GM19455 (cell line): ENCODE measurements around the gene PUS1.
A peak's percentile ranks its signal among the peaks of the same experiment; 100 is the strongest.
"Not testable (repeated sequence)": the region's sequence is repeated elsewhere in the genome, so short reads cannot be mapped to it uniquely, and the experiment has no call there.

ENCODE experiments used
- ATAC-seq: cut with Tn5 transposase; IDR thresholded peaks from one replicate; pipeline ENCODE4 v1.9.1; 2021; ENCODE audit not compliant: unreplicated experiment

PUS1 gene

DNA sequence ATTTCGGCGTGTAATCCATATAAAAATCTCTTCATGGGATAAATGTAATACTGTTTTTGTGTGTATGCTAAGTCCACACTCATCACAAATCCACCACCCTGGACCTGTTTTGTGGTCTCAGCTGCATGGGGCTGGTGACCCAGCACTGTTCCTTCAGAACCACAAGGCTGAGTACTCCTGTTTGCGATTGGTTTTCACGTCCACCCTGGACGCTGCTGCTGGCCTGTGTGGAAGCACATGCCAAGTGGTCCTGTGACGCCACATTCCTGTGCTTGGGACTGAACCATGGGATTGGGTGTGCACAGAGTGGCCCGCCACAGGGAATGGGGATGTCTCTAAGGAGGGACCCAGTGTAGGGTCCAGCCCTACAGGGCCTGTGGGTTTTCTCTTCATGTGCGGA is 4.3 kb downstream of the PUS1 start:
- ATAC-seq: no peak

- no peak for ATAC-seq
Observed at GRCh38 chr12:131934535-131934934, 5.5 kb downstream of the PUS1 start.

DNA sequence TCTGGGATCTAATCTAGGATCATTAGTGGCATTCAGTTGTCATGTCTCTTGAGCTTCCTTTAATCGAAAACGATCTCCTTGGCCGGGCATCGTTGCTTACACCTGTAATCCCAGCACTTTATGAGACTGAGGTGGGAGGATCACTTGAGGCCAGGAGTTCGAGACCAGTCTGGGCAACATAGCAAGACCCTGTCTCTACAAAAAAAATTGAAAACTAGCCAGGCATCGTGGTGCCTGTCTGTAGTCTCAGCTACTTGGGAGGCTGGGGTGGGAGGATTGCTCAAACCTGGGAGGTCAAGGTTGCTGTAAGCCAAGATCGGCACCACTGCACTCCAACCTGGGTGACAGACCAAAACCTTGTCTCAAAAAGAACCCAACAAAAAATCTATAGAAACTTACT is 9.0 kb downstream of the PUS1 start:
- no peak for ATAC-seq

DNA sequence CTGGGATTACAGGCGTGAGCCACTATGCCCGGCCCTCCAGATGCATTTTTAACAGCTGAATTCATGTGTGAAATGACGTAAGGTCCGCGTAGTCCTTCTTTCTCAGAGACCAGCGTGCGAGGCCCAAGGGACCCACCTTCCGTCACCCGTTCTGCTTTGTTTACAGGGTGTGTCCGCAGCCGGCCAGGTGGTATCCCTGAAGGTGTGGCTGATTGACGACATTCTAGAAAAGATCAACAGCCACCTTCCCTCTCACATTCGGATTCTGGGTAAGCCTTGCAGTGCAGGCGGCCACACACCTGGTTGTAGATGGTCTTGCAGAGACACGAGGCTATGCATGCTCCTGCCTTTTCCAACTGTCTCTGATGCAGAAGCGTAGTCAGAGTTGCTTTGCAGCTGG is 9.9 kb downstream of the PUS1 start:
- ATAC-seq: no peak

GRCh38 chr12:131940141-131940547 is 11.1 kb downstream of the PUS1 start:
- no peak for ATAC-seq

DNA sequence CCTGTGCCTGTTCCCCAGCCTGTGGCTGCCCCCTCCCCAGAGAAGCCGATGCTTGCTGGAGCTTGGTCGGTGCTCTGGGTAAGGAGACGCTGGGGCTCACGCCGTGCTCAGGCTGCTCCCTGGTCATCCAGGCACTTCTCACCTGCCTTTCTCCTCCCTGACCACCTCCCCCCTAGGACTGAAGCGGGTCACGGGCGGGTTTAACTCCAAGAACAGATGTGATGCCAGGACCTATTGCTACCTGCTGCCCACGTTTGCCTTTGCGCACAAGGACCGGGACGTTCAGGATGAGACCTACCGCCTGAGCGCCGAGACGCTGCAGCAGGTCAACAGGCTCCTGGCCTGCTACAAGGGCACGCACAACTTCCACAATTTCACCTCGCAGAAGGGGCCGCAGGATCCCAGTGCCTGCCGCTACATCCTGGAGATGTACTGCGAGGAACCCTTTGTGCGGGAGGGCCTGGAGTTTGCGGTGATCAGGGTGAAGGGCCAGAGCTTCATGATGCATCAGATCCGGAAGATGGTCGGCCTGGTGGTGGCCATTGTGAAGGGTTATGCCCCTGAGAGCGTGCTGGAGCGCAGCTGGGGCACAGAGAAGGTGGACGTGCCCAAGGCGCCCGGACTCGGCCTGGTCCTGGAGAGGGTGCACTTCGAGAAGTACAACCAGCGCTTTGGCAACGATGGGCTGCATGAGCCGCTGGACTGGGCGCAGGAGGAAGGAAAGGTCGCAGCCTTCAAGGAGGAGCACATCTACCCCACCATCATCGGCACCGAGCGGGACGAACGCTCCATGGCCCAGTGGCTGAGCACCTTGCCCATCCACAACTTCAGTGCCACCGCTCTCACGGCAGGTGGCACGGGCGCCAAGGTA is 12.3 kb downstream of the PUS1 start:
- ATAC-seq: no peak

- ATAC-seq: no peak
Observed at GRCh38 chr12:131941987-131942341, 12.9 kb downstream of the PUS1 start.

GRCh38 chr12:131942671-131943070 is 13.6 kb downstream of the PUS1 start:
- no peak for ATAC-seq

GRCh38 chr12:131943389-131943788 is 14.3 kb downstream of the PUS1 start:
- ATAC-seq: no peak

GRCh38 chr12:131943876-131944275 is 14.8 kb downstream of the PUS1 start:
- no peak for ATAC-seq

GRCh38 chr12:131944601-131945251 is 15.7 kb downstream of the PUS1 start:
- no peak for ATAC-seq

- no peak for ATAC-seq
Observed at GRCh38 chr12:131946757-131947156, 17.7 kb downstream of the PUS1 start.

GRCh38 chr12:131947482-131948027 is 18.5 kb downstream of the PUS1 start:
- ATAC-seq: no peak

- ATAC-seq: no peak
Observed at GRCh38 chr12:131948166-131948712, 19.2 kb downstream of the PUS1 start.

DNA sequence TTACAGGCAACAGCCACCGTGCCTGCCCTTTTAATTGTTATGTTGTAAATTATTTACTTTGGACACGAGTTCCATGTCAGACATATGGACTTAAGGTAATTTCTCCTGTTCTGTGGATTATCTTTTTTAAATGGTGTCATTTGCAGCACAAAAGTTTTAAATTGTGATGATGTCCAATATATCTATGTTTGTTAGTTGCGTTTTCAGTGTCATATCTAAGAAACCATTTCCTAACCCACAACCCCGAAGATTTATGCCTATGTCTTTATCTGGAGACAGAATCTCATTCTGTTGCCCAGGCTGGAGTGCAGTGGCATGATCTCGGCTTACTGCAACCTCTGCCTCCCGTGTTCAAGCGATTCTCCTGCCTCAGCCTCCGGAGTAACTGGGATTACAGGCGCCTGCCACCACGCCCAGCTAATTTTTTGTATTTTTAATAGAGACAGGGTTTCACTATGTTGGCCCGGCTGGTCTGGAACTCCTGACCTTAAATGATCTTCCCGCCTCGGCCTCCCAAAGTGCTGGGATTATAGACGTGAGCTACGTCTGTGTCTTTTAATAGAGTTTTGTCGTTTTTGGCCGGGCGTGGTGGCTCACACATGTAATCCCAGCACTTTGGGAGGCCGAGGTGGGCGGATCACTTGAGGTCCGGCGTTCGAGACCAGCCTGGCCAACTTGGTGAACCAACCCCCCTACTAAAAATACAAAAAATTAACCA is 19.8 kb downstream of the PUS1 start:
- not testable (repeated sequence) for ATAC-seq

DNA sequence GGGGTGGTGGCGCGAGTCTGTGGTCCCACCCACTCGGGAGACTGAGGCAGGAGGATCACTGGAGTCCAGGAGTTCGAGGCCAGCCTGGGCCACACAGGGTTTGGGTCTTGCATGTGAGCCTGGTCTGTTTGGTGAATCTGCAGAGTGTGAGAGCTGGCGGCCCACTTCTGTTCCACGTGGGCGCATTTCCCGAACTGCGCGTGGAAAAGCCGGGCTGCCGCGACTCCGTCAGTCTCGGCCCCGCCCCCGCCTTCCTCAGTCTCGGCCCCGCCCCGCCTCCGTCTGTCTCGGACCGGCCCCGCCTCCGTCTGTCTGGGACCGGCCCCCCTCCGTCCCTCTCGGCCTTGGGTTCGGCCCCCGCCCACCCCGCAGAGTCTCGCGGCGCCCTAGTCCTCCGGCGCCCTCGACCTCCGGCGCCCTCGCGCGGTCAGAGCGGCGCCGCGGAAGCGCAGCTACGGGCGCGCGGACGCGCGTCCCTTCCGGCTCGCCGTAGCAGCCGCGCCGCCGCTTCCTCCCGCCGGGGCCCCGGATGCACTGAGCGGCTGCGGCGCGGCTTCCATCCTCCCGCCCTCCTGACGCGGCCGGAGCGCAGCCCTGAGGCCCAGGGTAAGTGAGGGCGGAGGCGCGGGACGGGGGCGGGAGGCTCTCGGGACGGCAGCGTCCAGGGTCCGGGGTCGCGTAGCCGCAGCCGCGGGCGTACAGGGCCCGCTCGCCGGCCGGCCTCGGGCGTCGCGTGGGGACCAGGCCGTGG is 20.5 kb downstream of the PUS1 start, which contains the start of gene EP400:
EP400 (plus strand) TSS at position 512 of the 751 bp plus-strand sequence. CDS start 10,678 bp downstream, outside the sequence.
- peak; percentile 88 for ATAC-seq

- peak; percentile 40 for ATAC-seq
Observed at GRCh38 chr12:131950182-131950913, 21.3 kb downstream of the PUS1 start.

- not testable (repeated sequence) for ATAC-seq
Observed at GRCh38 chr12:131953810-131954209, 24.7 kb downstream of the PUS1 start.

DNA sequence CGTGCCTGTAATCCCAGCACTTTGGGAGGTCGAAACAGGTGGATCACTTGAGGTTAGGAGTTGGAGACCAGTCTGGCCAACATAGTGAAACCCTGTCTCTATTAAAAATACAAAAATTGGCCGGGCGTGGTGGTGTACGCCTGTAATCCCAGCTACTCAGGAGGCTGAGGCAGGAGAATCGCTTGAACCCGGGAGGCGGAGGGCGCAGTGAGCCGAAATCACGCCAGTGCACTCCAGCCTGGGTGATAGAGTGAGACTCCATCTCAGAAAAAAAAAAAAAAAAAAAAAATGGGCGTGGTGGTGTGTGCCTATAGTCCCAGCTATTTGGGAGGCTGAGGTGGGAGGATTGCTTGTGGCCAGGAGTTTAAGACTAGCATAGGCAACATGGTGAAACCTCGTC is 25.4 kb downstream of the PUS1 start:
- not testable (repeated sequence) for ATAC-seq

- ATAC-seq: no peak
Observed at GRCh38 chr12:131959116-131959515, 30.0 kb downstream of the PUS1 start.
